ENCODE results near the gene ADAMTSL5. TPM values are rescaled to one million over a fixed set of nuclear protein-coding genes. Genes with fewer than 3 reads are reported as not detected.

ADAMTSL5 gene
- polyA plus RNA-seq, 3 donors, result 0.09 TPM; not detected in 2

GRCh38 chr19:1467490-1468273 is 45.1 kb downstream of the ADAMTSL5 start:
- WGBS (ENCODE audit: insufficient coverage), result 3% methylated on average over 92 of the region's 92 CpGs
- Histone ChIP-seq H3K9ac (ENCODE audit: insufficient read depth, low read length, poor library complexity, severe bottlenecking) (no peak overlapping the region), H4K20me1 (ENCODE audit: insufficient read depth, low read length) (peaks cover 77% of the 10 kb centered on the region), H3K27me3 (ENCODE audit: control insufficient read depth in 2 of 2, insufficient read depth in 2 of 2, low read length in 2 of 2) (peaks cover 58 to 61% of the 10 kb centered on the region in 2 donors), H2AFZ (ENCODE audit: insufficient read depth, low read depth, low read length, poor library complexity, severe bottlenecking) (no peak overlapping the region), H3K9me3 (replicated peaks in 1 of 2; ENCODE audit: control insufficient read depth in 1 of 2, insufficient read depth in 1 of 2, low read length in 2 of 2) (peaks cover 8 to 17% of the 10 kb centered on the region in 2 donors), H3K4me1 (ENCODE audit: control insufficient read depth in 1 of 2, insufficient read depth in 2 of 2, low read length in 2 of 2) (peaks cover 25 to 41% of the 10 kb centered on the region in 2 donors), H3K27ac (ENCODE audit: low read depth in 1 of 2, low read length in 2 of 2) (no peak overlapping the region), H3K4me3 (replicated peaks in 1 of 3; ENCODE audit: low read depth in 2 of 3, low read length in 3 of 3) (no peak overlapping the region), H3K36me3 (replicated peaks in 1 of 2; ENCODE audit: control insufficient read depth in 1 of 2, insufficient read depth in 2 of 2, low read length in 2 of 2) (no peaks in the 10 kb centered on the region), H3K4me2 (replicated peaks; ENCODE audit: extremely low read depth, low read length, poor library complexity, severe bottlenecking) (peak overlapping the region; percentile 2), H3K79me2 (ENCODE audit: insufficient read depth, low read length) (no peaks in the 10 kb centered on the region)
- H3K4me3 Mint-ChIP-seq, result no peak overlapping the region
- no peak overlapping the region for H3K27ac Mint-ChIP-seq
- no peak for TF ChIP-seq CTCF (IDR thresholded peaks at IDR 0.05)
- peaks cover 16% of the 10 kb centered on the region for H3K4me1 Mint-ChIP-seq
- DNase-seq, result no peak
- intact Hi-C loops (cut with micrococcal nuclease), result no loop called here
- H3K27me3 Mint-ChIP-seq (ENCODE audit: low read depth in 3 of 3), result peaks cover 46 to 80% (median 54%) of the 10 kb centered on the region in 3 donors
- no peaks in the 10 kb centered on the region for H3K36me3 Mint-ChIP-seq
- H3K9me3 Mint-ChIP-seq, result peaks cover 0 to 16% (median 2%) of the 10 kb centered on the region in 7 donors

- Mint-ChIP-seq H3K4me1 (peaks cover 16% of the 10 kb centered on the region), H3K27me3 (ENCODE audit: low read depth in 3 of 3) (peaks cover 40 to 75% (median 49%) of the 10 kb centered on the region in 3 donors), H3K36me3 (no peaks in the 10 kb centered on the region), H3K9me3 (peaks cover 0 to 13% (median 2%) of the 10 kb centered on the region in 7 donors), H3K4me3 (no peak overlapping the region), H3K27ac (no peak overlapping the region)
- TF ChIP-seq CTCF (IDR thresholded peaks at IDR 0.05), result no peak
- Histone ChIP-seq H3K9me3 (replicated peaks in 1 of 2; ENCODE audit: control insufficient read depth in 1 of 2, insufficient read depth in 1 of 2, low read length in 2 of 2) (peaks cover 5 to 12% of the 10 kb centered on the region in 2 donors), H3K36me3 (replicated peaks in 1 of 2; ENCODE audit: control insufficient read depth in 1 of 2, insufficient read depth in 2 of 2, low read length in 2 of 2) (no peaks in the 10 kb centered on the region), H3K27ac (ENCODE audit: low read depth in 1 of 2, low read length in 2 of 2) (no peak overlapping the region), H2AFZ (ENCODE audit: insufficient read depth, low read depth, low read length, poor library complexity, severe bottlenecking) (no peak overlapping the region), H3K4me3 (replicated peaks in 1 of 3; ENCODE audit: low read depth in 2 of 3, low read length in 3 of 3) (no peak overlapping the region), H3K9ac (ENCODE audit: insufficient read depth, low read length, poor library complexity, severe bottlenecking) (no peak overlapping the region), H3K27me3 (ENCODE audit: control insufficient read depth in 2 of 2, insufficient read depth in 2 of 2, low read length in 2 of 2) (peaks cover 53 to 56% of the 10 kb centered on the region in 2 donors), H3K79me2 (ENCODE audit: insufficient read depth, low read length) (no peaks in the 10 kb centered on the region), H3K4me2 (replicated peaks; ENCODE audit: extremely low read depth, low read length, poor library complexity, severe bottlenecking) (no peak overlapping the region), H3K4me1 (ENCODE audit: control insufficient read depth in 1 of 2, insufficient read depth in 2 of 2, low read length in 2 of 2) (peaks cover 24 to 40% of the 10 kb centered on the region in 2 donors), H4K20me1 (ENCODE audit: insufficient read depth, low read length) (peaks cover 72% of the 10 kb centered on the region)
- intact Hi-C loops (cut with micrococcal nuclease), result no loop called here
- no peak for DNase-seq
- 2% methylated on average over 36 of the region's 36 CpGs for WGBS (ENCODE audit: insufficient coverage)
These were observed 45.7 kb downstream of the ADAMTSL5 start for GRCh38 chr19:1467215-1467489.

Measured in CD14-positive monocyte (primary cell).